Breast epithelium (tissue), 3 donors: ENCODE data around the gene AATK.

ENCODE experiments used
- CTCF ChIP-seq, 3 donors: fragments of 450-650 bp; IDR thresholded peaks; one replicate each; pipeline ENCODE4 v1.5.1; 2016 to 2017; ENCODE audit warnings: antibody characterized with exemption in 3 of 3, mild to moderate bottlenecking in 3 of 3, moderate library complexity in 3 of 3
- POLR2A ChIP-seq: fragments of 450-650 bp; IDR thresholded peaks from one replicate; pipeline ENCODE4 v1.6.1; 2016; ENCODE audit warnings: antibody characterized with exemption, mild to moderate bottlenecking, moderate library complexity
- POLR2AphosphoS5 ChIP-seq, 3 donors: sonication (generic); formaldehyde crosslinking; IDR thresholded peaks; one replicate each; pipeline ENCODE4 v1.6.1; 2017; ENCODE audit warnings: antibody characterized with exemption in 3 of 3

- TF ChIP-seq CTCF (IDR thresholded peaks at IDR 0.05) (no peak), POLR2A (no peak), POLR2AphosphoS5 (IDR thresholded peaks at IDR 0.05) (no peak)
Measured at GRCh38 chr17:81167638-81168037, 1.6 kb upstream of the AATK start.
